Measurements from ENCODE around the gene ZNF346. TPM values are rescaled to one million over a fixed set of nuclear protein-coding genes. Genes with fewer than 3 reads are reported as not detected.
"Not testable (repeated sequence)": the region's sequence is repeated elsewhere in the genome, so short reads cannot be mapped to it uniquely, and the experiment has no call there.

ZNF346 gene
- polyA plus RNA-seq, 4 donors = 4.2 to 15.7 (median 5.4) TPM

- not testable (repeated sequence) for FAIRE-seq; H3K4me3 ChIP-seq (ENCODE audit: low read depth in 1 of 3, low read length in 3 of 3); DNase-seq; H3K4me1 ChIP-seq (ENCODE audit: control insufficient read depth in 3 of 3, insufficient read depth in 2 of 3, low read depth in 1 of 3, low read length in 2 of 3); H3K27ac ChIP-seq (ENCODE audit: low read depth in 1 of 3, low read length in 2 of 3); H3K36me3 ChIP-seq (ENCODE audit: control insufficient read depth in 3 of 3, insufficient read depth in 2 of 3, low read depth in 1 of 3, low read length in 3 of 3); H3K9me3 ChIP-seq (ENCODE audit: control insufficient read depth in 2 of 2, insufficient read depth in 1 of 2, low read depth in 1 of 2, low read length in 1 of 2); H3K27me3 ChIP-seq (ENCODE audit: control insufficient read depth in 3 of 3, insufficient read depth in 3 of 3, low read length in 3 of 3)
Observed at GRCh38 chr5:176999526-176999925, 23.0 kb upstream of the ZNF346 start.

- H3K9me3 ChIP-seq (ENCODE audit: control insufficient read depth in 2 of 2, insufficient read depth in 1 of 2, low read depth in 1 of 2, low read length in 1 of 2) = peaks cover 0 to 3% of the 10 kb centered on the region in 2 donors
- peaks cover 5 to 12% (median 9%) of the 10 kb centered on the region in 3 donors for H3K4me1 ChIP-seq (ENCODE audit: control insufficient read depth in 3 of 3, insufficient read depth in 2 of 3, low read depth in 1 of 3, low read length in 2 of 3)
- FAIRE-seq = no peak
- H3K4me3 ChIP-seq (ENCODE audit: low read depth in 1 of 3, low read length in 3 of 3) = no peak overlapping the region
- DNase-seq = no peak
- 63 to 76% (median 73%) methylated on average over 5 of the region's 5 CpGs for WGBS, 3 donors
- peaks cover 0 to 9% (median 2%) of the 10 kb centered on the region in 3 donors for H3K36me3 ChIP-seq (ENCODE audit: control insufficient read depth in 3 of 3, insufficient read depth in 2 of 3, low read depth in 1 of 3, low read length in 3 of 3)
- H3K27me3 ChIP-seq (ENCODE audit: control insufficient read depth in 3 of 3, insufficient read depth in 3 of 3, low read length in 3 of 3) = no peaks in the 10 kb centered on the region
- no peak overlapping the region for H3K27ac ChIP-seq (ENCODE audit: low read depth in 1 of 3, low read length in 2 of 3)
Observed at GRCh38 chr5:177003649-177004048, 18.8 kb upstream of the ZNF346 start.

GRCh38 chr5:177004961-177005360, 17.5 kb upstream of the ZNF346 start:
- no peaks in the 10 kb centered on the region for H3K27me3 ChIP-seq (ENCODE audit: control insufficient read depth in 3 of 3, insufficient read depth in 3 of 3, low read length in 3 of 3)
- H3K9me3 ChIP-seq (ENCODE audit: control insufficient read depth in 2 of 2, insufficient read depth in 1 of 2, low read depth in 1 of 2, low read length in 1 of 2) = peaks cover 0 to 3% of the 10 kb centered on the region in 2 donors
- H3K27ac ChIP-seq (ENCODE audit: low read depth in 1 of 3, low read length in 2 of 3) = no peak overlapping the region
- H3K36me3 ChIP-seq (ENCODE audit: control insufficient read depth in 3 of 3, insufficient read depth in 2 of 3, low read depth in 1 of 3, low read length in 3 of 3) = peaks cover 0 to 7% (median 2%) of the 10 kb centered on the region in 3 donors
- peaks cover 5 to 12% (median 9%) of the 10 kb centered on the region in 3 donors for H3K4me1 ChIP-seq (ENCODE audit: control insufficient read depth in 3 of 3, insufficient read depth in 2 of 3, low read depth in 1 of 3, low read length in 2 of 3)
- FAIRE-seq = no peak
- DNase-seq = no peak
- peak overlapping the region in 2 of 3 donors; percentile 1 to 93 for H3K4me3 ChIP-seq (ENCODE audit: low read depth in 1 of 3, low read length in 3 of 3)
- WGBS, 3 donors = 77 to 85% (median 83%) methylated on average over 10 of the region's 10 CpGs

GRCh38 chr5:177005619-177006264, 16.8 kb upstream of the ZNF346 start:
- DNase-seq (peak; percentile 74 to 89), FAIRE-seq (no peak)
- Histone ChIP-seq H3K4me3 (ENCODE audit: low read depth in 1 of 3, low read length in 3 of 3) (peak overlapping the region; percentile 77 to 93 (median 91)), H3K9me3 (ENCODE audit: control insufficient read depth in 2 of 2, insufficient read depth in 1 of 2, low read depth in 1 of 2, low read length in 1 of 2) (peaks cover 0 to 3% of the 10 kb centered on the region in 2 donors), H3K4me1 (ENCODE audit: control insufficient read depth in 3 of 3, insufficient read depth in 2 of 3, low read depth in 1 of 3, low read length in 2 of 3) (peaks cover 5 to 12% (median 9%) of the 10 kb centered on the region in 3 donors), H3K27me3 (ENCODE audit: control insufficient read depth in 3 of 3, insufficient read depth in 3 of 3, low read length in 3 of 3) (no peaks in the 10 kb centered on the region), H3K27ac (ENCODE audit: low read depth in 1 of 3, low read length in 2 of 3) (peak overlapping the region; percentile 77 to 92 (median 91)), H3K36me3 (ENCODE audit: control insufficient read depth in 3 of 3, insufficient read depth in 2 of 3, low read depth in 1 of 3, low read length in 3 of 3) (peaks cover 0 to 7% (median 0%) of the 10 kb centered on the region in 3 donors)
- 0 to 1% (median 1%) methylated on average over 42 to 51 of the region's 51 CpGs for WGBS, 3 donors

GRCh38 chr5:177006265-177006972, 16.1 kb upstream of the ZNF346 start, which contains the start of gene UIMC1:
TSS of gene UIMC1 (minus strand) at chr5:177006779. CDS start at chr5:176982615, 24,164 bp downstream.
- peaks cover 5 to 12% (median 9%) of the 10 kb centered on the region in 3 donors for H3K4me1 ChIP-seq (ENCODE audit: control insufficient read depth in 3 of 3, insufficient read depth in 2 of 3, low read depth in 1 of 3, low read length in 2 of 3)
- 0 to 1% (median 0%) methylated on average over 61 to 83 of the region's 83 CpGs for WGBS, 3 donors
- no peaks in the 10 kb centered on the region for H3K27me3 ChIP-seq (ENCODE audit: control insufficient read depth in 3 of 3, insufficient read depth in 3 of 3, low read length in 3 of 3)
- FAIRE-seq (no peak), DNase-seq (peak; percentile 88 to 97)
- peak within 1 kb of the TSS; percentile 77 to 93 (median 91) for H3K4me3 ChIP-seq (ENCODE audit: low read depth in 1 of 3, low read length in 3 of 3)
- H3K27ac ChIP-seq (ENCODE audit: low read depth in 1 of 3, low read length in 2 of 3) = peak within 1 kb of the TSS; percentile 77 to 92 (median 91)
- peaks cover 0 to 3% of the 10 kb centered on the region in 2 donors for H3K9me3 ChIP-seq (ENCODE audit: control insufficient read depth in 2 of 2, insufficient read depth in 1 of 2, low read depth in 1 of 2, low read length in 1 of 2)
- H3K36me3 ChIP-seq (ENCODE audit: control insufficient read depth in 3 of 3, insufficient read depth in 2 of 3, low read depth in 1 of 3, low read length in 3 of 3) = peaks cover 0 to 7% (median 0%) of the 10 kb centered on the region in 3 donors

- WGBS, 3 donors = 55 to 71% (median 66%) methylated on average over 2 of the region's 2 CpGs
- no peak for DNase-seq
Observed at GRCh38 chr5:177008716-177009115, 13.8 kb upstream of the ZNF346 start.

GRCh38 chr5:177010153-177010552, 12.3 kb upstream of the ZNF346 start:
- FAIRE-seq (no peak), DNase-seq (no peak)
- H3K4me3 ChIP-seq (ENCODE audit: low read depth in 1 of 3, low read length in 3 of 3) = no peak overlapping the region
- H3K27me3 ChIP-seq (ENCODE audit: control insufficient read depth in 3 of 3, insufficient read depth in 3 of 3, low read length in 3 of 3) = no peaks in the 10 kb centered on the region
- H3K4me1 ChIP-seq (ENCODE audit: control insufficient read depth in 3 of 3, insufficient read depth in 2 of 3, low read depth in 1 of 3, low read length in 2 of 3) = peaks cover under 1 to 4% (median 1%) of the 10 kb centered on the region in 3 donors
- WGBS, 3 donors = 93 to 98% (median 95%) methylated on average over 4 of the region's 4 CpGs
- H3K27ac ChIP-seq (ENCODE audit: low read depth in 1 of 3, low read length in 2 of 3) = no peak overlapping the region
- peaks cover 0 to under 1% (median 0%) of the 10 kb centered on the region in 3 donors for H3K36me3 ChIP-seq (ENCODE audit: control insufficient read depth in 3 of 3, insufficient read depth in 2 of 3, low read depth in 1 of 3, low read length in 3 of 3)
- peaks cover 0 to 3% of the 10 kb centered on the region in 2 donors for H3K9me3 ChIP-seq (ENCODE audit: control insufficient read depth in 2 of 2, insufficient read depth in 1 of 2, low read depth in 1 of 2, low read length in 1 of 2)

More at GRCh38 chr5:177008716-177009115, 13.8 kb upstream of the ZNF346 start:
- Histone ChIP-seq H3K9me3 (ENCODE audit: control insufficient read depth in 2 of 2, insufficient read depth in 1 of 2, low read depth in 1 of 2, low read length in 1 of 2) (peaks cover 0 to 3% of the 10 kb centered on the region in 2 donors), H3K36me3 (ENCODE audit: control insufficient read depth in 3 of 3, insufficient read depth in 2 of 3, low read depth in 1 of 3, low read length in 3 of 3) (peaks cover 0 to 7% (median 0%) of the 10 kb centered on the region in 3 donors), H3K4me1 (ENCODE audit: control insufficient read depth in 3 of 3, insufficient read depth in 2 of 3, low read depth in 1 of 3, low read length in 2 of 3) (peaks cover 5 to 12% (median 9%) of the 10 kb centered on the region in 3 donors), H3K27ac (ENCODE audit: low read depth in 1 of 3, low read length in 2 of 3) (no peak overlapping the region), H3K27me3 (ENCODE audit: control insufficient read depth in 3 of 3, insufficient read depth in 3 of 3, low read length in 3 of 3) (no peaks in the 10 kb centered on the region), H3K4me3 (ENCODE audit: low read depth in 1 of 3, low read length in 3 of 3) (no peak overlapping the region)
- FAIRE-seq = no peak

GRCh38 chr5:177015156-177015555, 7.3 kb upstream of the ZNF346 start:
- WGBS, 3 donors = 90 to 97% (median 96%) methylated on average over 4 of the region's 4 CpGs
- no peaks in the 10 kb centered on the region for H3K27me3 ChIP-seq (ENCODE audit: control insufficient read depth in 3 of 3, insufficient read depth in 3 of 3, low read length in 3 of 3)
- H3K9me3 ChIP-seq (ENCODE audit: control insufficient read depth in 2 of 2, insufficient read depth in 1 of 2, low read depth in 1 of 2, low read length in 1 of 2) = no peaks in the 10 kb centered on the region
- FAIRE-seq (no peak), DNase-seq (no peak)
- no peaks in the 10 kb centered on the region for H3K4me1 ChIP-seq (ENCODE audit: control insufficient read depth in 3 of 3, insufficient read depth in 2 of 3, low read depth in 1 of 3, low read length in 2 of 3)
- no peak overlapping the region for H3K27ac ChIP-seq (ENCODE audit: low read depth in 1 of 3, low read length in 2 of 3)
- no peaks in the 10 kb centered on the region for H3K36me3 ChIP-seq (ENCODE audit: control insufficient read depth in 3 of 3, insufficient read depth in 2 of 3, low read depth in 1 of 3, low read length in 3 of 3)
- H3K4me3 ChIP-seq (ENCODE audit: low read depth in 1 of 3, low read length in 3 of 3) = no peak overlapping the region
